HG02571 (cell line): Measurements from ENCODE around the gene RNF212B.
"Not testable (repeated sequence)": the region's sequence is repeated elsewhere in the genome, so short reads cannot be mapped to it uniquely, and the experiment has no call there.

Source experiments
- ATAC-seq: cut with Tn5 transposase; IDR thresholded peaks from one replicate; pipeline ENCODE4 v1.9.1; 2021; ENCODE audit warnings: mild to moderate bottlenecking, moderate library complexity; ENCODE audit not compliant: unreplicated experiment

The RNF212B gene

DNA sequence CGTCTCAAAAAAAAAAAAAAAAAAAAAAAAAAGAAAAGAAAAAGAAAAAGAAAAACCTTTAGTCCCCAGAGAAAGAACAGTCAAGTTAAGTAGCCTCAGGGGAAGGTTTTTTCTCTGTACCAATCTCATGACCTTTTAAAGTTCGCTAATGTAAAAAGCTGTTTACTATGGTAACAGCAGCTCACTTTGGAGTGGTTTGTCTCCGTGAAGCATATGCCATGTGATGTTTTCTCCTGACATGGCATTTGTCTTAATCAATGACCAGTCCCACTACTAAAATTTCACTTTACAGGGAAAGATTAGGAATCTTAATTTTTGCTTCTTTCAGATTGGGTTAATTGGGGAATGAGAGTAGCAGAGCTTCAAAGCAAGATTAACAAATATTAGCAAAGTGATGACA, 4.3 kb downstream of the RNF212B start:
- no peak for ATAC-seq

DNA sequence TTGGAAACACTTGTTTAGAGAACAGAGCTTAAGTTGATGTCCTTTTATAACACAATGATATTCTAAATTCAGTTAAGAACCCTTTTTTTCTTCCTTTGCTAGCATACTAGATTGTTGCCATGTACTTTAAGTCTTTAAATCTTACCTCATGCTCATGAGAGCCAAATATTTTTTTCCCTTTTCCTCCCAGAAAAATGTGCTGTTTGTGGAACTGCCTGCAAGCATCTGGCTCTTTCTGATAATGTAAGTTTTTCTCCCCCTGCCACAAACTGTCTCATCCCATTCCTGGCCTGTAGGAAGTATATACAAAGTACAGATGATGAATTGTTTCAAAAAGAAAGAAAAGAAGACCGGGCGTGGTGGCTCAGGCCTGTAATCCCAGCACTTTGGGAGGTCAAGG, 5.3 kb downstream of the RNF212B start:
- ATAC-seq = no peak

DNA sequence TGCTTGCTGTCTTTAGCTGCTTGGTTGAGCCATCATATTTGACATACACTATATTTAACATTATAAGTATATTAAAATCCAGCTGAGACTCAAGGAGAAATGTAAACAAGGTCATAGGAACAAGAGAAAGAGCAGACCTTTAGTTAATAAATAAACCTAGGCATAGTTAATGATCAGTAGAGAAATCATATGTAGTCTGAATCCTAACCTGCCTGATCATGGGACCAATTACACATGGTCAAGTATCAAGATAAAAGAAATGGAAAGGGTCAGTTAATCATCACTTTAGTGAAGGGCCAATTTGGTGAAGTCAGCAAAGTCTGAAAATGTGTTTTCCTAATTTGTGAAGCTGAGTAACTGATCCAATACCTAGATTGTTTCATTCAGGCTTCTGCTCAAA, 7.5 kb downstream of the RNF212B start:
- no peak for ATAC-seq

DNA sequence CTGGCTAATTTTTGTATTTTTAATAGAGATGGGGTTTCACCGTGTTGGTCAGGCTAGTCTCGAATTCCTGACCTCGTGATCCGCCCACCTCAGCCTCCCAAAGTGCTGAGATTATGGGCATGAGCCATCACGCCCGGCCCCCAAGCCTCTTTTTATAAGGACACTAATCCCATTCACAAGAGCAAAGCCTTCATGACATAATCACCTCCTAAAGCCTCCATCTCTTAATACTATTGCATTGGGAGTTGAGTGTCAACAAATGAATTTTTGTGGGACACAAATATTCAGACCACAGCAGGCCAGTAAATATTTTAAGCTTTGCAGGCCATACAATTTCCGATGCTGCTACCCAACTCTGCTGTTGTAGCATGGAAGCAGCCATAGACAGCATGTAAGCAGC, 10.9 kb downstream of the RNF212B start:
- ATAC-seq = no peak

DNA sequence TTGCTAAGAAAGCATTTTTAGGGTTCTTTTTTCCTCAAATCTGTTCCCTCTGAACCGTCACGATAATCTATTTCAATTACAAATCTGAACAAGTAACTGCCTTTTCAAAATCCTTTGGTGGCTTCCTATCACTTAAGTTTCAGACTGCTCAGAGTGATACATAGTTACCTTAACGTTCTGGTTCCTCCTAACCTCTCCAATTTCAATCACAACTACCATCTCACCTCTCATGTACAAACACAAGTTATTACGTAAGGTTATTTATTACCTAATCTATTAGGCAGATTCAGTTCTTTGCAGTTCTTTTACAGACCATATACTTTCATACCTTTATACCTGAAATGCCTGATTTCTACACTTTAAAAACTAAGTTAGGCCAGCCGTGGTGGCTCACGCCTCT, 12.1 kb downstream of the RNF212B start:
- ATAC-seq = no peak

DNA sequence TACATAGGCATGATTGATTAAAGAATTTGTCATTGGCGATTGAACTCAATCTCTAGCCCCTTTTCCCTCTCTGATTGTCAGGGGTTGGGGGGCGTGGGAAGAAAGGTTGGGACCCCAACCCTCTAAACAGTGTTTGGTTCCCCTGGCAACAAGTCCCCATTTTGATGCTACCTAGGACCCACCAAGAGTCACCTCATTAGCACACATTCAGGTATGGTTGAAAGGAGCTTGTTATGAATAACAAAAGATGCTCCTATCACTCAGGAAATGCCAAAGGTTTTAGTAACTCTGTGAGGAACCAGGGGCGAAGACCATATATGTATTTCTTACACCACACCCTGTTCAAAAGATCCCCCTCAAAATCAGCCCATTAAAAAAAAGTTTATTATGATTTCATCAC, 14.3 kb downstream of the RNF212B start:
- no peak for ATAC-seq

DNA sequence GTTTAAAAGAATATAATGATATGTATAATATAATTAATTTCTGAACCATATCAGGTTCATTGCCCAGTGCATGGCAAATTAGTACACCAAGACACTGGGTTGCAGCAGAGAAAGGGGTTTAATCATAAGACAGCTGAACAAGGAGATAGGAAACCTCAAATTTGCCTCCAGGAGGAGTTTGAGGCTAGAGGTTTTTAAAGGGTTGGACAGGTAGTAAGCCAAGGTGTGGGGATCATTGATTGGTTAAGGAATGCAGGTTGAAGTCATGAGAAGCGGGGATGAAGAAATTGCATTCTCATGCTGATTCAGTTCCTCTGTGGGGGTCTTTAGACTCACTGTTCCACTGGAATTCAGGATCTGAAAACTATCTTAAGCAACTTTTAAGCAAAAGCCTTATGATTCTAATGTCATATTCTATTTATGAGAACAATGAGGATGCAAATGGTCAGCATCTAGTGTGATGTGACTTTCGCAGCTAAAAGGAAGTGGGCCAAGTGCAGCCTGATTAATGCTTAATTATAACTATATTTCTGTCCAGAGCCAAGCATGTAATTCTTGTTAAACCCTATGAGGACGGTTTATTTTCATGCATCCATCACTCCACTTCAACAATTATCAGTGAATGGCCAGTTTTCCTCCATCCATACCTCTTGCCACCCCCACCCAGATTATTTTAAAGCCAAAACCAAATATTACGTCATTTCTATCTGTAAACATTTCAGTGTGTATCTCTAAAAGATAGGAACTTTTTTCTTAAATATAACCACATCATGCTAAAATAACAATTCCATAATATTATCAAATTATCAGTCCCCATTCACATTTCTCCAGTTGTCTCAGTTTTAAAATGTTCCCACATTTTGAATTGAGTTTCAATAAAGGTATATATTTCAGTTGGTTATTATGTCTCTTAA, 14.9 kb downstream of the RNF212B start:
- ATAC-seq = no peak

DNA sequence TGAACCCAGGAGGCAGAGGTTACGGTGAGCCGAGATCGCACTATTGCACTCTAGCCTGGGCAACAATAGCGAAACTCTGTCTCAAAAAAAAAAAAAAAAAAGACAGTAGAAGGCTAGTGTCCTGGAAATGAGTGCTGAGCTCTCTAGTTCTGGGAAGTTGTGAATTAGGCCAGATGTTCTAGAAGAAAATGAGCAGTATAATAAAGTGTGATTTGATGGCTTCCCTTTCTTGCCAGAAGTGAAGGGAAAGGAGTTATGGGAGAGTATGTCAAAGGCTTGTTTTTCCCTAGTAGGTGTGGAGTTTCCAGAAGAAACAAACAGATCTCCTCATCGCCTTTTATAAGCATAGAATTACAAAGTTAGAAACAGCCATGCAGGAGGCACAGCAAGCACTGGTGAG, 20.5 kb downstream of the RNF212B start:
- no peak for ATAC-seq

DNA sequence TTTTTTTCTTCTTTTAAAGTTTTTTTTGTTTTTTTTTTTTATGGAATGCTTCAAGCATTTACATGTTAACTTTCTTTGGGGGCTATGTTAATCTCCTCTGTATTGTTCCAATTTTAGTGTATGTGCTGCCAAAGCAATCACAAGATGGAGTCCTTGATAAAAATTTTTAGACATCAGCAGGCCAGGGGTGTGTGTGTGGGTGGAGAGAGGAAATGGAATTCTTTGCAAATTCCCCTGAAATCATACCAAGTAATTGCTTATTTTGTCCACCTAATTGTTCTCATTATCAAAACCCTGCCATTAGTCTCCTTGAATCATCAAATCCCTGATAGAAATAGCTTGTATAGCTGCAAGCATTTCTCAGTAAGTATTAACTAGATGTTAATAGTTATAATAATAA, 21.7 kb downstream of the RNF212B start:
- no peak for ATAC-seq

DNA sequence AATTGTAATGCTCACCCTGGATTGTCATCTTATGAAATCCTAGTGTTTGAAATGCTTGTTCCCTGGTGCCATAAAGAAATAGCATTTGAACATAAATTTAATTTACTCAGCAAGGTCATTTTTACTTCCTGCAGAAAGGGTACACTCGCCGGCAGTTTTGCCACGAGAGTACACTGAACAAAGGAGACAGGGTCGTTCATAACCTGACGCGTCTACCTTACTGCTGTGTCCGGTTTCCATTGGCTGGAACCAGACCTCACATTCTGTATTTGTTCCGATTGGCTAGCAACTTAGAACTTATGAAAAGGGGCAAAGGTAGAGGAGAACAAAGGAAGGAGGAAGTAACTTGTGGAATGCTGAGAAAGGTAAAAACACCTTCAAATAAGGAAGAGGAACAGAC, 23.1 kb downstream of the RNF212B start:
- not testable (repeated sequence) for ATAC-seq

DNA sequence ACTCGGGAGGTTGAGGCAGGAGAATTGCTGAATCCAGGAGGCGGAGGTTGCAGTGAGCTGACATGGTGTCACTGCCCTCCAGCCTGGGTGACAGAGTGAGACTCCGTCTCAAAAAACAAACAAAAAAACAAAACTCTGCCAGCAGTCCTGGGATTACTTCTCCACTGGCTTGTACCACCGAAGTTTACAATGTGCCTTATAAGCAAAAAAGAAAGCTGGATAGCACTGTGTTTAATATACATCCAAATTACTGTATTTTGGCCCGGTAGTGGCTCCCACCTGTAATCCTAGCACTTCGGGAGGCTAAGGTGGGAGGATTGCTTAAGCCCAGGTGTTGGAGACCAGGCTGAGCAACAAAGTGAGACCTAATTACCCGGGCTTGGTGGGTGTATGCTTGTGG, 31.5 kb downstream of the RNF212B start:
- no peak for ATAC-seq

DNA sequence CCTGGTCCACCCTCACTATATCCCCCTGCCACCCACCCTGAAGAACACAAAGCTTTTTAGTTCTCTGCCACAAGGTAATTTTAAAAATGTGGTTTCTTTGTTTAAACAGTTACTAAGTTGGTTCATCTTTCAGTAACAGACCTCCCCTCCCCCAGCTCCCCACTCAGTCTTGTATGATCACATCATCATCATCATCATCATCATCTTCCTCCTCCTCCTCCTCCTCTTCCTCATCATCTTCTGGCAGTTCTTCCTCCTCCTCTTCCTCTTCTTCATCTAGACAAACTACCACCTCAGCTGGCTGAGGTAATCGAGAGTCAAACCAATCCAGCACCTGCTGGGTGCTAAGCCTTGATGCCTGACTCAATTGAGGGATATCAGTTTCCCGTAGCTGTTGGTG, 37.7 kb downstream of the RNF212B start:
- no peak for ATAC-seq

DNA sequence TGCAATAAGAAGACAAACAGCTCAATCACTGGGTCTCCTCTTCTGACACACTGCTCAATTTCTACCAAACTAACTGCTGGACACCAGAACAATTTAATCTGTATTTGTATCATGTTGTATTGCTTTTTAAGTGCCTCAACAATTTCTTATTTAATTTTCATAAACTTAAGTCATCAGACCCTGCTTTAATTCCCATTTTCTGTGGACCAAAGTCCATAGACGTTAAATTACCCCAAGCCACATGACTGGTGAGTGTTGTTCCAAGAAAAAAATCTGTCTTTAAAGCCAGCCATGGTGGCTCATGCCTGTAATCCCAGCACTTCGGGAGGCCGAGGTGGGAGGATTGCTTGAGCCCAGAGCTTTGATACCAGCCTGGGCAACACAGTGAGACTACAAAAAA, 39.5 kb downstream of the RNF212B start:
- ATAC-seq = no peak

DNA sequence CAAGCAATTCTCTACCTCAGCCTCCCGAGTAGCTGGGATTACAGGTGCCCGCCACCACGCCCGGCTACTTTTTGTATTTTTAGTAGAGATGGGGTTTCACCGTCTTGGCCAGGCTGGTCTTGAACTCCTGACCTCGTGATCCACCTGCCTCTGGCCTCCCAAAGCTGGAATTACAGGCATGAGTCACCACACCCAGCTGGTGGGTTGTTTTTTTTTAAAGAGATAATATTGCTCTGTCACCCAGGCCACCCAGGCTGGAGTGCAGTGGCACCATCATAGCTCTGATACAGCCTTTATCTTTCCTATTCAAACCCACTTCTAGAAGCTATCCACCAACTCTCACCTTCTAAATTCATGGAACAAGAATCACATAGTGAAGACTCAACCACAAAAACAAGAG, 40.2 kb downstream of the RNF212B start:
- not testable (repeated sequence) for ATAC-seq

DNA sequence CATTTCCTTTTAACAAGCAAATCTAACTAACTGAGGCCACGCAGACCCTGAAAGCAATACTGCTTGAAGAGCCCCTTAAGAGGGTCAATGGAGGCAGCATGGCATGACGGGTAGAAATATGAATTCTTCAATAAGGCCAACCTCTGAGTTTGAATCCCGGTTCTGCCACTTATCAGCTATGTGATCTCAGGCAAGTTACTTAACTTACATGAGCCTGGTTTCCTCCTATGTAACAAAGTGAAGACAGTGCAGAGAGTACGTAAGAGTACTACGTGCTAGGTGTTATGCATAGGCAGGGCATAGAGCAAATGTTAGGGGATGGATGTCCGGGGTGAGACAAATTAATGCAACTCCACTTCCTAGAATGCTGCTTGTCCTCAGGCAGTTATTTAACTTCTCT, 43.5 kb downstream of the RNF212B start:
- no peak for ATAC-seq

DNA sequence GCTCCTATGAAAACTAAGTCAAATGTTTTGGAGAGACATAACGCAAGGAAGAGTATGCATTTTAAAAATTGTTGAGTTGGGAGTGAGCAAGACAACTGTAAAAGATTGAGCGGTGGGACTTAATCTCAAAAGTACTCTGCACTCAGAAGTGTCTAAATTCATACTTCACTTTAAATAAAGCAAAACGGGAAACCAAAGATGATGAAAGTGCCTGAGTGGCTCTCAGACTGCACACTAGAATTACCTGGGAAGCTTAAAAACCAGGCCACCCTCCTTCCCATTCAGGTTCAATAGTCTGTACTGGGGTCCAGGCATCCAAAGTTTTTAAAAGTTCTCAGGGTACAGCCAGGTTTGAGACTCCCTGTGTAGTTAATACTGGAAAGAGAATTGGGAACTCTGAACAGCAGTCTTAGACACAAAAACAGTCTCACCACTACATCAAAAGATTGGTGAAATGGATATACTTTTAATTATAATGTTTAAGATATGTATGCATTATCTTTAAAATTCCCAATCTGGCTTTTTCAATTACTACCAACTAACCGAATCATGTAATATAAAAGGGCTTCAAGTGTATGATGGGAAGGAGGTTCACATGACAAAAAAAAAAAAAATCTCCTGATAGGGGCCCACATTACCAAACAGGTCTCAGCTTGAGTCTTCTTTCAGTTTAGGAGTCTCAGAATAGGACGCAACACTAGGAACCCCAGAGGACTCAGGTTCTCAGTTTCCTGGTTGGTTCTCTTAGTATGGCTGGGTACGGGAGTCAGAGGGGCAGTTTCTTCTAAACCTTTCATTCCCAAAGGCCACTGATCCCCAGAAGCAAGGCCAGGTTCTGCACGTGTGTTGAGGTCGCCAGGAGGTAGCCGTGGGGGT, 47.2 kb downstream of the RNF212B start:
- no peak for ATAC-seq

DNA sequence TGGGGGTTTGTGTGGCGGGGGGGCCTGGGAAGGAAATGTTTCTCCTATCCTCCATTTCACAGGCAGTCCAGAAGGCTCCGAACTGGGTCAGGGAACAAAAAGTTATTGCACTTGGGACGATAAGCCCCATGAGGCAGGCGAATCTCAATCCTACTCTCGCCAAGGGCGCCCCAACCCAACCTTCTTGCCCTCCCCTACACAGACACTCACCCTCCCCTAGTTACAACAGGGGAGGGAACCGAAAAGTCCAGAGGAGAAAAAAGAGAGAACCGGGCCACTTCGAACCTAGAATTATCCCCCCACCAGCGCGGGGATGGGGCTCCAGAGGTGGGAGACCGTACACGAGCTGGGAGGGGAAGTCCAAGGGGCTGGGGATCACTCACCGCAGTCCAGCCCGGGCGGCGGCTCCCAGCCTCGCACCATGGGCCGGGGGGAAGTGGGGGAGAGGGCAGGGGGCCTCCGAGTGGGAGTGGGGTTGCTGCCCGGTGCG, 47.8 kb downstream of the RNF212B start:
- peak; percentile 26 for ATAC-seq

DNA sequence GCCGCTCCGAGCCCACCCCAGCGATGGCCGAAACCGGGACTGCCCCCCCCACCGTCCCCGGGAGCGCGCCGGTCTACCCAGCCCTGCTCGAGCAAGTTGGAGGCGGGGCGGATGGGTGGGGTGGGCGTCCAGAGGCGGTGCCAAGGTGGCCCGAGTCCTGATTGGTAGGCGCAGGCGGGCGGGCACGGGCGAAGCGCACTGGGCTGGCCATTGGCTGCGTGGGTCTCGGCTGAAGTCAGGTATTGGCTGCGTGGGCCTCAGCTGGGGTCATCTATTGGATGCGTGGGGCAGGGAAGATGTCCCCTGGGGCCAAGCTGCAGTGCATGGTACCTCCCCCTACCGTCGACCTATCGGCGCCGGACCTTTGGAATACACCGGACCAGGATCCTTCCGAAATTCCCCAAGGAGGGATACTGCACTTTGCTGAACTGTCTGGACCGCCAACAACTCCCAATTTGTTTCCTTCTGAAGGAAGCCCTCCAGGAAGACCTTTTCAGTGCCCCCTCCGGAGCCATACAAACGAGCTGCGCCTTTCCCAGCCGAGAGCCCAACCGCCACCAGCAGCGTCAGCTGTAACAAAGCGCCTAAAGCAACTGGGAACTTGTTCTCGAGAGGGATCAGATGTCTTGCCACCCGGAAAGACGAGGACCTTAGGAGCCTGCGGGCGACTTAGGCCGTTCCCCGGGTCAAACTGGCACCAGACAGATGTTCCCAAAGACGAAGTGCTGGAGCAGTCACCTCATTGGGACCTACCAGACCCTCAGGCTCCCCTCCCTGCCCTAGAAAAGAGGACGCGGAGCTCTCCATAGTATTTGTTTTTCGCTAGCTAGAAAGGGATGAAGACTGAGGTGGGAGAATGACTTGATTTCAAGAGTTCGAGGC, 48.5 kb downstream of the RNF212B start, which contains the start of gene HOMEZ:
HOMEZ (minus strand) TSS at position 113 of the 882 bp plus-strand sequence. CDS start 180 bp downstream, outside the sequence.
- ATAC-seq = peak; percentile 98

DNA sequence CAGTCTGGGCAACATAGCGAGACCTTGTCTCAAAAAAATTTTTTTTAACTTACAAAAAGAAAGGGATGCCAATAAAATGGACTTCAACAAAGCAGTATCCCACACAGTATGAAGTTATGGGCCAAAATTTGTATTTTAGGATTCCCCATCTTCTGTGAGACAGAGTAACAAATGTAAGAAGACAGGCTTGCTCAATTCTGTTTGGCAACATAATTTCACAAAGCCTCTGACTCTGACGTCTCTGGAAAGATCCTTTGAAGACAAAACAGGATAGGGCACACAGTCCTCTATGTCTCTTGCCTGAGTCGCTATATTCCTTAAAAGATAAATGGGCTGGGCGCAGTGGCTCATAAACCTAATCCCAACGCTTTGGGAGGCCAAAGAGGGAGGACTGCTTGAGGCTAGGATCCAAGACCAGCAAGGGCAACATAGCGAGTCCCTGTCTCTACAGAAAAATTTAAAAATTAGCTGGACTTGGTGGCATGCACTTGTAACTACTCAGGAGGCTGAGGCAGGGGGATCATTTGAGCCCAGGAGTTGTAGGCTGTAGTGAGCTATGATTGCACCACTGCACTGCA, 49.3 kb downstream of the RNF212B start:
- no peak for ATAC-seq
